ENCODE data around the gene PTS.
A peak's percentile ranks its signal among the peaks of the same experiment; 100 is the strongest.

Gene PTS

DNA sequence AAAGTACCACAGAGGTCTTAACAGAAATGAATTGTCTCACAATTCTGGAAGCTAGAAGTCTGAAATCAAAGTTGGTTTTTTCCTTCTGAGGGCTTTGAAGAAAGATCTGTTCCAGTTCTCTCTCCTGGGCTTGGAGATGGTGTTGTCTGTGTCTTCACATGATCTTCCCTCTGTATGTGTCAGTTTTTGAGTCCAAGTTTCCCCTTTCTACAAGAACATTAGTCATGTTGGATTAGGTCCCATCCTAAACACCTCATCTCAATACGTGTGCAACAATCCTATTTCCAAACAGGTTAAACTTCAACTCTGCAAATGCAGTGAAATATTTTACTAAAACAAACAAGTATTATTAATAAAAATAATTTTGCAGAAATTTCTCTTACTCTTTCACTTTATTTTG, 3.1 kb upstream of the PTS start:
- DNase-seq = no peak

DNA sequence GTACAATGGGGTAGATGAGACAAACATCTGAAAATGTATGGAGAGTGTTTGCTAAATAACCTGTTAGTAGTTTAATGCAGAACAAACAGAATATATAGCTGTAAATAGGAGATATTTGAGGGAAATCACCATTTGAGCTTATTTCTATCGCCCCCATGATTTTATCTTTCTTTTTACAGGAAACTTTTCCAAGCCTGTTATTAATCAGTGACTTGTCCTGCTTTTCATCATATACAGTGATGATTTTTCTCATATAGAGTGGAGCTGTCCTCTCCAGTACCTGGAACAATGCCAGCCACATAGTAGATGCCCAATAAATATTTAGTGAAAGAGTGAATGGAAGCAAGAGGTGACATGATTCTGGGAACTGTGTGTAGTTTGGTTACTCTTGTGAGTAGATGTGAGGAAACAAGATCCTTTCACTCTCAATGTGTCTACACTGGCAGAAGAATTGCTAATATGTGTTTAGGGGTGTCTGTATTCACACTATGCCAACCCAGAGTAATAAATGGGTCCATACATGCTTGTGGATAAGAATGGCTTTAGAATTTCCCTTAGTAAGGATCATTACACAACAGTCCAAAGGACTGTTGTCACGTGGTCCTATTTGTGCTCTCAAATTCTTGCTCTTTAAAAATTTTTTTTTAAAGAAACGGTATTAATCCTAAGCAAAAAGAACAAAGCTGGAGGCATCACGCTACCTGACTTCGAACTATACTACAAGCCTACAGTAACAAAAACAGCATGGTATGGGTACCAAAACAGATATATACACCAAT, 2.3 kb upstream of the PTS start:
- DNase-seq = no peak

DNA sequence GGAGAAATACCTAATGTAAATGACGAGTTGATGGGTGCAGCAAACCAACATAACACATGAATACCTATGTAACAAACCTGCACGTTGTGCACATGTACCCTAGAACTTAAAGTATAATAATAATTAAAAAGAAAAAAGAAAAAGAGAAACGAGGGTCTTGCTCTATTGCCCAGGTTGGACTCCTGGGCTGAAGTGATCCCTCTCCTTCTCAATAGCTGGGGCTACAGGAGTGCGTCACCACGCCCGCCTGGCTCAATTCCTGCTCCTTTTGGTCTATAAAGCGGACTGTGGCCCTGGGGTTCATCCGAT, 521 bp upstream of the PTS start:
- peak; percentile 68 for DNase-seq

DNA sequence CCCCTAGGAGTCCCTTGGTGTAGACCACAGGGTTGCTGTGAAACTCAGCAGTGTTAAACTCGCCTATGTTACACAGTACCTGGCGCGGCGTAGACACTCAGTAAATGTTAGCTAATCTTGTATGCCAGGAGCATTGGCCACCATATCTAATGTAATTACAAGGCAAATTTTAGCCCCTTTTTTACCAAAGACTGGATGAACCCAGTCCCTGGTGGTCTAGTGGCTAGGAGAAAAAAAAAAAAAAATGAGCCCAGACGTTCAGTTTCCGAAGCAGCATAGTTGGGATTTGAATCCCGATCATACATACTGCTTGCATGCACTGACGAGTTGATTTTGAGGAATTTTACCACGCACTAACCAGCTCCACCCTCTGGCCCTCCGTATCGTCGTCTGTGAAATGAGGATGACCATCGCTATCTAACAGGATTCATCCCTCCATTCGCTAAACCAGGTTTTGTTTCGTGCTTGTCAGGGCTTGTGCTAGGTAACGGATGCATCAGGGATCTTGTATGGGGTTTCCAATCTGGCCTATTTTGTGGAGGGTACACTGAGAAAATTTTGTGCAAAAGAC, 688 bp downstream of the PTS start:
- DNase-seq = no peak

DNA sequence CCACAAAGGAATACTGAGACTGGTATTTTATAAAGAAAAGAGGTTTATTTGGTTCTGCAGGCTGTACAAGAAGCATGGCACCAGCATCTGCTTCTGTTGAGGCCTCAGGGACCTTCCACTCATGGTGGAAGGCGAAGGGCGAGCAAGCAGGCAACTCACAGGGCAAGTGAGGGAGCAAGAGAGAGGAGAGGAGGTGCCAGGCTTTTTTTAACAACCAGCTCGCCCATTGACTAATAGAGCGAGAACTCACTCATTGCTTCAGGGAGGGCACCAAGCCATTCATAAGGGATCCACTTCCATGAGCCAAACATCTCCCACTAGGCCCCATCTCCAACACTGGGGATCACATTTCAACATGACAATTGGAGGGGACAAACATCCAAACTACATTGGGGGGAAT, 1.2 kb downstream of the PTS start:
- no peak for DNase-seq

DNA sequence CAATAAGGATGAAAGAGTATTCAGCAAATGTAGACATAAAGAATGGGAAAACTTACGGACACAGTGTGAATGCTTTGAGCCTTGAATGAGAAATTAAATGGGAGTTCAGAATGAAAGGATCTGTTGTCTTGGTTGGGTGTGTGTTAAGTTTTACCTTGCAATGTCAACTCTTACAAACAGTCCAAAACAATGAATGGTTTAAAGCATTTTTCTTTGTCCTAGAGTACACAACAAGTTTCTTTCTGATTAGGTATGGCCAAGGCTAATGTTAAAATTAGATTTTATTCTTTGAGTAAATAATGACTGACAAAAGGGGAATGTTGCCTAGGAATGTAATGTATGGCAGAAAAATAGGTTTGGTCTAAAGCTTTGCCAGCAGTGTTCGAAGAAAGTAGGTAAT, 2.5 kb downstream of the PTS start:
- no peak for DNase-seq

DNA sequence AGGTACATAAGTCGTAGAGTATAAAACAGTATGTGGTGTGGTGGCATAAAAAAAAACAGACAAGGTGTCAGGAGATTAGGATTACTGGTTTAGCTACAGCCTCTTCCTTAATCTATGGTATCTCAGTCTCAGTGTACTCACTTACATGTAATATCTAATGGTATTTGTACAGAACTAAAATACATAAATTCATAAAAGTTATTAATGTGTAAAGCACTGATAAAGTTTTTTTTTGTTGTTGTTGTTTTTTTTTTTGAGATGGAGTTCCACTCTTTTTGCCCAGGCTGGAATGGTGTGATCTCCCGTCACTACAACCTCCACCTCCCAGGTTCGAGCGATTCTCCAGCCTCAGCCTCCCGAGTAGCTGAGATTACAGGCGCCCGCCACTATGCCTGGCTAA, 2.9 kb downstream of the PTS start:
- DNase-seq = no peak

DNA sequence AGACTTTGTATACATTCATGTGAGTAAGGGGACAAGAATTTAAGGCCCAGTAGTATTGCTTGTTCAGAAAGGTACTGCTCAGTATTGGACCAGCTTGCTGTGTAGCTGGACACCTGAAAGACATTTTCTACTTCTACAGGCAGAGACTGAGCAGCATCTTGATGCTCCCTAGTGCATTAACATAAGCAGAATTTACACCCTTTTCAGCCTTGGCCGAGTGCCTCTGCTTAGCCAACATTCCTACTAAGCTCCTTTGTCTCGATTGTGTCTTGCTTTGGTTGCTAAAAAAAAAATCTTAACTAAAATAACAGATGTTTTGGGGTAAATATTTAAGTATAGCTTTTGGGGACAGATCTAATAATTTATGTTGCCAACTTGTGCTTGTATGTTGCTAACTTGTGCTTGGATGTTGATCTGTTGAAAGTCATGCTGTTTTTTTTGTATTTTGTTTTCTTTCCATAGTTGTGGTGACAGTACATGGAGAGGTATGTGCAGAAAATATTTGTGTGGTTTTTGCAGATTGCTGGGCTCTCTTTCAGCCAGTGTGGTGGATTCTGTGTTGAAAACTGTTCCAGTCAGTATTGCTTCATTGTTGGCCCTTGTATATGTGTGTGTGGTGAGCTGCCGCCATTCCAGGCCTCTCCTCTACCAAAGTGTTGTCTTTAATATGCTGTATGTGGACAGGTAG, 3.7 kb downstream of the PTS start:
- no peak for DNase-seq

DNA sequence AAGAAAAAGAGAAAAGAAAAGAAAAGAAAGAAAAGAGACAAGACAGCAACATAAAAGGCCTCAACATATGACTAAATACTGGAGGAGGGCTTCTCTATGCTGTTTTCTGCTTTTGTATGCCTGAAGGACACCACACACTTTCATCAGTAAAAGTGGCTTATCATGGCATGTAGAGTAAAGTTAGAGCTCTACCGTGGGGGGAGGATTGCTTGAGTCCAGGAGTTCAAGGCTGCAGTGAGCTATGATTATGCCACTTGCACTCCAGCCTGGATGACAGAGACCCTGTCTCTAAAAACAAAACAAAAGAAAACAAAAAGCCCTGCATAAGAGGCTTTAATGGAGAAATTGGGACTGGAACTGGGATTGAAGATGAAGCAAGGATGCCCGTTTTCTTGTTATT, 5.7 kb downstream of the PTS start:
- no peak for DNase-seq

DNA sequence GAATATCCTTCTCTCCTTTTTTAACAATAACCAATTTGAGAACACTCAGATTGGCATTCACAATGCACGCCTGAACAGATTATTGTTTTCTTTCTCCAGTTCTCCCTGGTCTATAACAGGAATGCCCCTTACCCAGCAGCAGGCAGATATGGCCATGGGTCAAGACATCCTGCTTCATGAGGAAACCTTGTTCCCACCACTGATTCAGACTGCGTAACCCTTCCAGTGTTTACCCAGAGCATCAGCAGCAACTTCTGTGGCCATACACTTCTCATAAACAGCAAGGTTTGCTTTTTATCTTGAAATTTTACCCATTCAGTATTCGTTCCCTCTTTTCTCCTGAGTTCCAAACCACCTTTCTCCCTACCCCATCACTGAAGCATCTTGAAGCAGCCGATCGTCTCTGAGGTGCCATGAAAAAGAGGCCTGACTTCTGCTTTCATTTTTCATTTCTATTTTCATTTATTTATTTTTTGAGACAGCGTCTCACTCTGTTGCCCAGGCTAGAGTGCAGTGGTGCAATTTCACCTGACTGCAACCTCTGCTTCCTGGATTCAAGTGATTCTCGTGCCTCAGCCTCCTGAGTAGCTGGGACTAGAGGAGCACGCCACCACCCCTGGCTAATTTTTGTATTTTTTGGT, 9.6 kb downstream of the PTS start:
- no peak for DNase-seq

DNA sequence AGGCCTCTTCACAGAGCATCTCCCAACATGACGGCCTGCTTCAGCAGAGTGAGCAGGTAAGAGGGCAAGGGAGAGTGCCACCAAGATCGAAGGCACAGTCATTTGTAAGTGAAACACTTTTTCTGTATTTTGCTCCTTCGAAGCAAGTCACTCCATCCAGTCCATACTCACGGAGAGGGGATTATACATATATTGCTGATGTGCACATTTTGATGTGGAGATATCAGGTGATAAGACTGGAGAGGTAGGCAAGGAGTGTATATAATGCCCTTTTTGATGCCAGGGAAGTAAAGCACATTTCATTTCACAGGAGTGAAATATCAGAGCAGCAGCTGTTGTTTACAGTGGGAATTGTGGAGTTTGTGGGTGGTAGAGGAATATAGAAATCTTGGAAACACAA, 11.2 kb downstream of the PTS start:
- no peak for DNase-seq

DNA sequence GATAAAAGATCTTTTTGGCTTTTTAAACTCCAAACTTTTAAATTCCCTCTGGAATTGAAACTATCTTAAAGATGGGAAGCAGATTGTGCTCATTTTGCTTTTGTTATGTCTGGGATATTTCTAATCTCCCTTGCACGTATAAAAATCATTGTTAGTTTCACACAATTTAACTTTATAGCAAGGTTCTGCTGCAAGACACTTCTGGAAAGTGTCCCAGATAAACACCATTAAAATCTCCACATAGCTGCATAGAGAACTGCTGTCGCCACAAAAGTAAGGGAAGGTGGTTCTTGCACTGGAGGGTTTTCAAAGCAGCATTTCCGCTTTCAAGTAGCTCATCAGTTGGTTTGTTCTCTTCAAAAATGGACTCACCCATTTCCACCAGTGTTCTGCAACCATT, 11.8 kb downstream of the PTS start:
- no peak for DNase-seq

DNA sequence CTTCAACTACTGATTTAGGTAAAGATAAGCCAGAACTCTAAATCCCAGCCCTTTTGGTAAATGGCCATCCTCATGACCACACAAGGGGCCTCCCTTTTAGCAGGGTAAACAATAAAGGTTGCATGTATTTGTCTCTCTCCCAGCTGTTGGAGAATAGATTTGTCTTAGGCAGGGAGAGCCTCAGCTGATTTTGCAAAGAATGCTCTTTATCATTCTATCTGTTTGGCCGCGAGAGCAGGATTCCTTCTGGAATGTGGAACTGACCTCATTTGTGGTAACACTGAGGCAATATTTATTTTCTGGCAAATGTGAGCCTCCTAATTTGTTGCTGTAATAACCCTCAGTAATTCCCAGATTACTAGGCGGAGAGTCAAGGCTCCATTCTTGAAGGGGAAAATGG, 15.3 kb downstream of the PTS start:
- DNase-seq = no peak

DNA sequence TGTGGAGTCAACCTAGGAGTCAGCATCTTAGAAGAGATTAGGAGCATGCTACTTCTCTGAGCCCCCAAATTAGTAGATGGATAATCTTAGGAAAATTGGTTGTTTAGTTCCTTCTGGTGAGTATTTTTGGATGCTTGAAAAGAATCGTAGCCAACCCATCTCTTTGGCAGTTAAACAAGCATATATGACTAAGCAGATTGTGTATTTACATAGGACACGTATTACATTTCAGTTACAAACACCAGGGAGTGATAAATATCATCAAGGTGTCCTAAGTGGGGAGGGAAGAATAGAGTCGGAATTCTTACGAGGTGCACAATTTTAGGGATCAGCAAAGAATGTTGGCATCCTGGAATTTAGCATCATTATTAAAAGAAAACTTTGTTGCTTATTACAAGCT, 21.0 kb downstream of the PTS start:
- no peak for DNase-seq

DNA sequence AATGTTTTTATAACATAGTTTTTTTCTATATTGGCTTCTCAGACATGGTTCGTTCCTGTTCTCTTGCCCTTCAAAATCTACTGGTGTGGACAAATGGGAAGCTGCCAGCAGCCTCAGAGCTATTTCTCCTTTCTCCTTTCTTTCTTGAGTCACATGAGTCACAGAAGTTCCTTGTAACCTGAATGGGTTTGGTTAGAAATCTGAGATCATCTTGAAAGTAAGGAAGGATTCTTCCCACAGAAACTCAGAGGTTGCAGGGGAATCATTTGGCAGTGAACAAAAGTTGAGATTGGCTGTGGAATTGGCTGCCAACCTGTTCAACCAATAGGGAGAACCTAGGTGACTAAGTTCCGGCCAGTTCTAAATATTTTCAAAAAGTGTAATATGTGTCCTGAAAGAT, 22.0 kb downstream of the PTS start:
- DNase-seq = peak; percentile 60

DNA sequence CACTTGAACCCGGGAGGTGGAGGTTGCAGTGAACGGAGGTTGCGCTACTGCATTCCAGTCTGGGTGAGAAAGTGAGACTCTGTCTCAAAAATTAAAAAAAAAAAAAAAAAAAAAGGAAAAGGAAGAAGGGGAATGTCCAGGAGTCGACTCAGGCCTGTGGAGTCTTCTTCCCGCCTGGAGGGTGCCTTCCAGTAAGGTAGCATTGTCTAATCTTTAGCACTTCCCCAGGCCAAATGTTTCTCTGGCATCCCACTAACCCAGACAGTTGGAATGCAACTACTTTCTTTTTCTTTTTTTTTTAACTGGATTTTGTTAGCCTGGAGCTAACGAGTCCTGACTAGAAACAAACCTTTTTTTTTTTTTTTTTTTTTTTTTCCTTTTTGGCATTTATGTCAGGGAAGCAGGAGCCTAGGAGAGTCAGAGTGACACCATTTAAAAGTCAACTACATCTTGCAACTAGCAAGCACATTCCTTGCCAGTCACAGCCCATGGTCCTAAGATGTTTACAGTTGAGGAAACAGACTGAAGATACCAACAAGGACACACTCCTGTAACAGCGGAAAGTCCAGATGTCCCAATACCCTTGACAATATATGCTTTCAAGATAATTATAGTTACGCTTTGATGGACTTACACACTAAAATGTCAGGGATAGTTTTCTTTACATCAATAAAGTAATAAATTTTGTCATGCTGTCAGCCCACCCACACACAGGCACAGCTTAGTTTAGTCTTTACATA, 23.8 kb downstream of the PTS start:
- peak; percentile 23 for DNase-seq

DNA sequence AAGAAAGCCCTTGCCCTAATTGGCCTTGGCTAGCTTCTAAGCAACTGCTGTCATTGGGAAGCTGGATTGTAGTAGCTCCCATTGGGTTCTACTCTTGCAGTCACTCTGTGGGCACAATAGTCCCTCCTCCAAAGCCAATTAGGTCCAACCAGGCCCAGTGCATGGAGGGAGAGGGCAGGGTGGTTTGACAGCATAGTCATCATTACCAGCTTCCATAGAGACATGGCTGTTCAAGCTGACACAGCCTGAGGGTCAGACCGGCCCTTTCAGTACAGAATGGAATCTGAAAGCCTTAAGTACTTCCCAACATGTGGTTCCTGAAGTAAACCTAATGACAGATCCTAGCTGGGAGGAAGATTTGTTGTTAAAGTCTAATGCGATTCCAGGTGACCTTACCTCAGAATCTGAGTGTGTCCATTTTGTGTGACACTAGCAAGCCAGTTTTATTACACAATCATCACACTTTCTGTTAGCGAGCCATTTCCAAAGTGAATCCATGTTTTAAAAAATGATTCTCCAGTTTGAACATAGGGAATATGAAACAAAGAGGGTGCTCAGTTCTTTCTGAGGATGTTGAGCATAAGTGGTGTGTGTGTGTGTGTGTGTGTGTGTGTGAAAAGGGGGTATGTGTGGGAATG, 27.5 kb downstream of the PTS start:
- DNase-seq = no peak

DNA sequence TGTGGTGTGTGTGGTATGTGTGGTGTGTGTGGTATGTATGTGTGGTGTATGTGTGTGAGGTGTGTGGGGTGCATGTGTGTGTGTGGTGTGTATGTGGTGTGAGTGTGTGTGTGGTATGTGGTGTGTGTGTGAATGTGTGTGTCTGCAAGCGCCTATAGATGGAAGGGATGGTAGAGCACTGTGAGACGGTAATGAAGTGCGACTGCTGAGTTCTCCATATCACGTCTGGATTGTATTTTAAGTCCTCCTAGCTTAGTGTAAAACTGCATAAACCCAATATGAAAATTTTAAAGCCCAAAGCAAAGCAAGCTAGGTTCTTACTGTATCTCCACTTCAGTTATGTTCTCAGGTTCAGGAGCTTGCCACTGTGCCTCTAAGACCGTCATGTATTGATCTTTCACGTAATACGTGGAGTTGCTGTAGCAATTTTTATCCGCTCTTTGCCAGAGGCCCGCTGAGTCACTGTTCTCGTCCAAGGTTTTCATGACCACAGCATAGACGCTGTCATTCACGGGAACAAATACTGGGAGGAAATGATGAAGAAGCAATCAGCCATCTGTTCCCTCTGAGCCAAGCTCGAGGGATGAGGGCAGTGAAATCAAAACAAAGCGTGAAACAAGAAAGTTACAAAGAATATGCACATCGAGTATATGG, 29.0 kb downstream of the PTS start:
- DNase-seq = peak; percentile 26

DNA sequence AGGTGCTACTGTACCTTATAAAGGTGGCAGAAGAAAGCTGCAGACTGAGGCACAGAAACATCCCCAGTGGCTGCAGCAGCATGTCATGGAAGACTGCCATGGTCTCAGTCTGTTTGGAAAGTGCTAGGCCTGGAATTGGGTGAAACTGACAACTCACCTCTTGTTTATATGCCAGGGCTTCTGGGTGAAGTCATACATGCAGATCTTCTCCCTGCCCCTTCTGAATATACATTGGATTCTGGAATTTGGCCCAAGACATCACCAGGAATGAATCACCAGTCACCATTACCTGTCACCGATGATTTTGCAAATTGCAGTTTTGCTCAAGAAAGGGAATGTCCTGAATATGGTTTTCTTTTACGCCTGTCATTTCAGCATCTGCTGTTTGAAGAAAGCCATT, 34.3 kb downstream of the PTS start, which contains the start of gene PLET1:
Gene PLET1 (minus strand): TSS at position 371 of the 400 bp plus-strand sequence. CDS start 271 bp downstream, at position 100.
- DNase-seq = no peak

DNA sequence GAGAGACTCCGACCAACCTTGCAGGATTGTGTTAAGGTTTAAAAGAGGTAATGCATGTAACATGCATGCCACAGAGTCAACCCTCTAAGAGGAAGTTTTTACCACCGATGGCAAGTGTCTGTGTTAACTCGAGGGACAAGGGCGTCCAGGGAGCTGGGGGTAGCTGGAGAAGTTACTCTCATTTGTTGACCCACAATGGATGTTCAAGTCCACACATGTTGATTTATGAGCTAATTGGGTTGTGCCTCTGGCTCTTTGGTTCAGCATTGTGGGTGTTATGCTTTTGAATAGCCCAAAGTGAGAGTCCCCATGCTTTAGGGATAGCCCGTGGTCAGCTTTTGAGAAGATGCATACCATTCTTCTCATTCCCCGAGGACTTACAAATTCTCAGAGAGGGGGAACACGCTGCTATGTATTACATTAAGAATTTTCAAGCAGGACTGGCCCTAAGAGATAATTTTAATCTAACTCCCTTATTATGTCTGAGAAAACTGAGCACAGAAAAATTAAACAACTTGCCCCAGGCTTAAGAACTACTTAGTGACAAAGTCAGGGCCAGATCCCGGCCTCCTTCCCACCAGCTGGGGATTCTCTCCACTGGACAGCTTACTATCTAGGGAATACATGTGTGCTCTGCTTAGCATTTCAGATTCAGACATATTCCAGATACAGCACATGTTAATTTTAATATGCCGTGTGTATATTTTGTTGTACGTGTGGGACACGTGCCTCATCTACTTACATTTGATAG, 39.6 kb downstream of the PTS start:
- no peak for DNase-seq

DNA sequence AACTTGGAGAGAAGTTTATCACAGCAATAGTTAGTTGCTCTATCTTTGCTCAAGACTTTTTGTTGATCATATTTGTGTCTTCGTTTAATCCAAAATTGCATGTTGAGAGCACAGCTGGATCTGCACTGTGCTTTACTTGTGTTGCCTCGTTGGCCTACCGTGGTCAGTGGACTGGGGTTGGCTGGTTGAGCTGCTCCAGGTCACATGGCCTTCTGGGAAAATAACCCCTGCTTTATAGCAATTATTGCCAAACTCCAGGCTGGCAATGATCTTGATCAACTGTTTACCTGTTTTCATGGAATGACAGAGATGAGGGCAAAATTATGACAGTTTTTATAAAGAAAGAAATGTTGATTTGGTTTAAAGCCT, 40.2 kb downstream of the PTS start:
- no peak for DNase-seq

DNA sequence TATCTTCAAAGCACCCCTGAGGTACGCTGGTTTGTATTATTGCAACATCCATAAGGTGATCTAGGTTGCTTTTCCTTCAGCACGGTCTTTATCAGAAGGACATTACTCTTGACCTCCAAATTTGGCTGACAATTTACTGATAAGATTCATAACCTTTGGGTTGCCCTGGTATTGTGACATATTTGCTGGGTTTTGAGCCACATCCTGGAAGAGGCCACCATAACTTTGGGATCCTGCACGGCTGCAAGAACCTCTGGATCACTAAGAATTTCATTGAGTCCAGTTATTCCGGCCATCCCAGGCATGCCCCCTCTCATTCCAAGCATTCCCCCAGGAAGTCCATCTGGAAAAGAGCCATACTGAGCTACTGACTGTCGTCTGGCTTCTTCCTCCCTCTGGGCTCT, 41.0 kb downstream of the PTS start:
- no peak for DNase-seq
